MM.1S (cell line): ENCODE measurements around the gene MT3.

Source experiments
- DNase-seq: peaks from one replicate; pipeline ENCODE4 v3.0.0-alpha.2; 2015
- H2AFZ ChIP-seq: fragments of 300-600 bp; sonication (generic); 2 replicates; pipeline ENCODE4 v1.6.0; 2016; ENCODE audit warnings: antibody characterized with exemption, low read length
- H3F3A ChIP-seq: fragments of 300-600 bp; sonication (generic); 2 replicates; pipeline ENCODE4 v1.6.1; 2016; ENCODE audit warnings: mild to moderate bottlenecking, antibody characterized with exemption, low read length, moderate library complexity, mixed read lengths; ENCODE audit not compliant: insufficient read depth
- H3K27ac ChIP-seq: fragments of 300-600 bp; sonication (generic); 2 replicates; pipeline ENCODE4 v1.5.1; 2016; ENCODE audit warnings: mild to moderate bottlenecking, low read length
- H3K27me3 ChIP-seq: fragments of 300-600 bp; sonication (generic); replicated peaks from 2 replicates; pipeline ENCODE4 v1.6.0; 2016; ENCODE audit warnings: low read length; ENCODE audit not compliant: insufficient read depth
- H3K36me3 ChIP-seq: fragments of 300-600 bp; sonication (generic); replicated peaks from 2 replicates; pipeline ENCODE4 v1.6.1; 2016; ENCODE audit warnings: mild to moderate bottlenecking, low read length, mixed read lengths; ENCODE audit not compliant: insufficient read depth
- H3K4me1 ChIP-seq: fragments of 300-600 bp; sonication (generic); 2 replicates; pipeline ENCODE4 v1.6.1; 2016; ENCODE audit warnings: low read length, mixed read lengths
- H3K4me2 ChIP-seq: fragments of 300-600 bp; sonication (generic); 2 replicates; pipeline ENCODE4 v1.6.0; 2016; ENCODE audit warnings: low read depth, low read length
- H3K4me3 ChIP-seq: fragments of 300-600 bp; sonication (generic); 2 replicates; pipeline ENCODE4 v1.5.1; 2016; ENCODE audit warnings: low read length, mixed read lengths
- H3K79me2 ChIP-seq: fragments of 300-600 bp; sonication (generic); 2 replicates; pipeline ENCODE4 v1.6.1; 2016; ENCODE audit warnings: mixed run types, low read length, mixed read lengths
- H3K9ac ChIP-seq: fragments of 300-600 bp; sonication (generic); 2 replicates; pipeline ENCODE4 v1.6.1; 2016; ENCODE audit warnings: low read length, mixed read lengths
- H3K9me2 ChIP-seq: fragments of 300-600 bp; sonication (generic); replicated peaks from 2 replicates; pipeline ENCODE4 v1.6.1; 2016; ENCODE audit warnings: mild to moderate bottlenecking, low read length, mixed read lengths; ENCODE audit not compliant: insufficient read depth
- H3K9me3 ChIP-seq: fragments of 300-600 bp; sonication (generic); replicated peaks from 2 replicates; pipeline ENCODE4 v1.6.1; 2016; ENCODE audit warnings: mild to moderate bottlenecking, low read length, mixed read lengths; ENCODE audit not compliant: insufficient read depth
- H4K20me1 ChIP-seq: fragments of 300-600 bp; sonication (generic); 2 replicates; pipeline ENCODE4 v1.6.1; 2016; ENCODE audit warnings: mild to moderate bottlenecking, low read length, moderate library complexity, mixed read lengths; ENCODE audit not compliant: insufficient read depth
- CTCF ChIP-seq: fragments of 300-600 bp; sonication (generic); IDR thresholded peaks from 2 replicates; pipeline ENCODE4 v1.5.1; 2016; ENCODE audit warnings: antibody characterized with exemption, low read length, mixed read lengths
- EZH2 ChIP-seq: fragments of 300-600 bp; sonication (generic); optimal IDR thresholded peaks from 2 replicates; pipeline ENCODE3; 2017; ENCODE audit warnings: low read depth, mild to moderate bottlenecking, antibody characterized with exemption, low read length, mixed read lengths
- EZH2phosphoT487 ChIP-seq: fragments of 300-600 bp; sonication (generic); IDR thresholded peaks from 2 replicates; pipeline ENCODE4 v1.6.1; 2018; ENCODE audit warnings: antibody characterized with exemption, low read length

Gene MT3

GRCh38 chr16:56626685-56627084 lies 37.4 kb downstream of the MT3 start:
- Histone ChIP-seq H2AFZ (no peak overlapping the region), H3K4me3 (no peak overlapping the region), H3K27me3 (peaks cover 40% of the 10 kb centered on the region)

GRCh38 chr16:56628486-56629350 lies 39.4 kb downstream of the MT3 start:
- H3F3A ChIP-seq: no peaks in the 10 kb centered on the region
- no peak for DNase-seq
- no peaks in the 10 kb centered on the region for H3K79me2 ChIP-seq
- H3K9me2 ChIP-seq: no peaks in the 10 kb centered on the region
- no peaks in the 10 kb centered on the region for H3K9me3 ChIP-seq
- TF ChIP-seq EZH2phosphoT487 (no peak), EZH2 (no peak), CTCF (no peak)
- no peaks in the 10 kb centered on the region for H3K36me3 ChIP-seq
- no peak overlapping the region for H3K9ac ChIP-seq
- H2AFZ ChIP-seq: no peak overlapping the region
- no peak overlapping the region for H3K4me2 ChIP-seq
- H3K27me3 ChIP-seq: peaks cover 60% of the 10 kb centered on the region
- H3K4me3 ChIP-seq: no peak overlapping the region
- H4K20me1 ChIP-seq: no peaks in the 10 kb centered on the region
- no peaks in the 10 kb centered on the region for H3K4me1 ChIP-seq
- H3K27ac ChIP-seq: no peak overlapping the region

More at GRCh38 chr16:56626685-56627084, 37.4 kb downstream of the MT3 start:
- H3K9me3 ChIP-seq: no peaks in the 10 kb centered on the region
- no peak overlapping the region for H3K4me2 ChIP-seq
- no peak for DNase-seq
- H3K79me2 ChIP-seq: no peaks in the 10 kb centered on the region
- H3F3A ChIP-seq: no peaks in the 10 kb centered on the region
- H3K9ac ChIP-seq: no peak overlapping the region
- H3K4me1 ChIP-seq: no peaks in the 10 kb centered on the region
- H3K9me2 ChIP-seq: no peaks in the 10 kb centered on the region
- no peak for TF ChIP-seq EZH2phosphoT487
- no peak for TF ChIP-seq CTCF
- no peak overlapping the region for H3K27ac ChIP-seq
- no peaks in the 10 kb centered on the region for H3K36me3 ChIP-seq
- H4K20me1 ChIP-seq: no peaks in the 10 kb centered on the region

GRCh38 chr16:56629531-56629930 lies 40.2 kb downstream of the MT3 start:
- no peaks in the 10 kb centered on the region for H4K20me1 ChIP-seq
- H3F3A ChIP-seq: no peaks in the 10 kb centered on the region
- H3K9me3 ChIP-seq: no peaks in the 10 kb centered on the region
- no peaks in the 10 kb centered on the region for H3K9me2 ChIP-seq
- no peaks in the 10 kb centered on the region for H3K4me1 ChIP-seq
- H3K4me2 ChIP-seq: no peak overlapping the region
- no peak overlapping the region for H3K4me3 ChIP-seq
- H3K27me3 ChIP-seq: peaks cover 69% of the 10 kb centered on the region
- TF ChIP-seq EZH2phosphoT487: no peak
- TF ChIP-seq CTCF: no peak
- no peak for TF ChIP-seq EZH2
- DNase-seq: no peak
- no peak overlapping the region for H3K9ac ChIP-seq
- no peaks in the 10 kb centered on the region for H3K79me2 ChIP-seq
- no peak overlapping the region for H2AFZ ChIP-seq
- no peak overlapping the region for H3K27ac ChIP-seq
- H3K36me3 ChIP-seq: no peaks in the 10 kb centered on the region
